Tibial artery (tissue), 4 donors: Measurements from ENCODE around the gene TTC7B.

Source experiments
- DNase-seq, 2 donors: peaks; one replicate each; pipeline ENCODE4 v3.0.0-alpha.2; 2019
- H3K27ac ChIP-seq, 2 donors: fragments of 200-600 bp; sonication (generic) in 1 of 2; 1 replicate in 1 of 2; 2 replicates in 1 of 2; pipeline ENCODE4 v1.5.1; 2018 to 2019; ENCODE audit warnings: mild to moderate bottlenecking in 1 of 2
- H3K27me3 ChIP-seq, 2 donors: fragments of 200-600 bp; sonication (generic) in 1 of 2; one replicate each; pipeline versions ENCODE4 v1.5.1 to v1.6.0; 2016 to 2019
- H3K36me3 ChIP-seq, 3 donors: fragments of 200-600 bp; sonication (generic) in 2 of 3; one replicate each; pipeline ENCODE4 v1.5.1; 2016 to 2019; ENCODE audit warnings: mild to moderate bottlenecking in 2 of 3
- H3K4me1 ChIP-seq, 4 donors: fragments of 200-600 bp; sonication (generic) in 2 of 4; 1 replicate in 3 of 4; 2 replicates in 1 of 4; pipeline ENCODE4 v1.5.1; 2016 to 2019
- H3K4me3 ChIP-seq, 2 donors: fragments of 200-600 bp; sonication (generic) in 1 of 2; 1 replicate in 1 of 2; 2 replicates in 1 of 2; pipeline ENCODE4 v1.5.1; 2018 to 2019; ENCODE audit warnings: mild to moderate bottlenecking in 2 of 2
- H3K9me3 ChIP-seq, 3 donors: fragments of 200-600 bp; sonication (generic) in 1 of 3; one replicate each; pipeline ENCODE4 v1.5.1; 2016 to 2019
- CTCF ChIP-seq, 2 experiments: fragments of 200-600 bp in 1 of 2; fragments of 450-650 bp in 1 of 2; IDR thresholded peaks; one replicate each; pipeline ENCODE4 v1.5.1; 2017 to 2019; ENCODE audit warnings: antibody characterized with exemption in 2 of 2, mild to moderate bottlenecking in 1 of 2, moderate library complexity in 1 of 2
- intact Hi-C: fragments of 100-400 bp; cut with DNase I; formaldehyde crosslinking; loops from one replicate; pipeline ENCODE4 v1.15.0; 2023; ENCODE audit warnings: low total_unique reads

Gene TTC7B

GRCh38 chr14:90498198-90498597 is 318.0 kb downstream of the TTC7B start:
- H3K4me3 ChIP-seq = no peak overlapping the region
- intact Hi-C loops = no loop called here
- no peak for TF ChIP-seq CTCF (IDR thresholded peaks at IDR 0.05)
- H3K27ac ChIP-seq = no peak overlapping the region
- no peak for DNase-seq
- H3K9me3 ChIP-seq = no peaks in the 10 kb centered on the region
- no peaks in the 10 kb centered on the region for H3K36me3 ChIP-seq
- H3K4me1 ChIP-seq = no peaks in the 10 kb centered on the region
- H3K27me3 ChIP-seq = no peaks in the 10 kb centered on the region

GRCh38 chr14:90496379-90496778 is 319.9 kb downstream of the TTC7B start:
- no peak overlapping the region for H3K4me3 ChIP-seq
- H3K9me3 ChIP-seq = no peaks in the 10 kb centered on the region
- H3K36me3 ChIP-seq = no peaks in the 10 kb centered on the region
- no peaks in the 10 kb centered on the region for H3K27me3 ChIP-seq
- no peak overlapping the region for H3K27ac ChIP-seq
- peaks cover 0 to 11% (median 8%) of the 10 kb centered on the region in 4 donors for H3K4me1 ChIP-seq
- intact Hi-C loops = no loop called here
- DNase-seq = peak in 1 of 2 donors; percentile 38
- no peak for TF ChIP-seq CTCF (IDR thresholded peaks at IDR 0.05)

- intact Hi-C loops = no loop called here
- TF ChIP-seq CTCF (IDR thresholded peaks at IDR 0.05) = no peak
- no peaks in the 10 kb centered on the region for H3K36me3 ChIP-seq
- no peak overlapping the region for H3K4me3 ChIP-seq
- H3K4me1 ChIP-seq = peaks cover 0 to 18% (median 16%) of the 10 kb centered on the region in 4 donors
- peak in 1 of 2 donors; percentile 66 for DNase-seq
- no peaks in the 10 kb centered on the region for H3K9me3 ChIP-seq
- H3K27me3 ChIP-seq = no peaks in the 10 kb centered on the region
- H3K27ac ChIP-seq = no peak overlapping the region
These were observed 320.6 kb downstream of the TTC7B start for GRCh38 chr14:90495357-90496276.

- peak in 1 of 2 donors; percentile 50 for DNase-seq
- H3K9me3 ChIP-seq = no peaks in the 10 kb centered on the region
- intact Hi-C loops = no loop called here
- H3K27me3 ChIP-seq = no peaks in the 10 kb centered on the region
- no peak overlapping the region for H3K4me3 ChIP-seq
- peak overlapping the region in 1 of 2 donors; percentile 42 for H3K27ac ChIP-seq
- no peaks in the 10 kb centered on the region for H3K36me3 ChIP-seq
- TF ChIP-seq CTCF (IDR thresholded peaks at IDR 0.05) = no peak
- H3K4me1 ChIP-seq = peaks cover 0 to 26% (median 21%) of the 10 kb centered on the region in 4 donors
These were observed 324.2 kb downstream of the TTC7B start for GRCh38 chr14:90491911-90492531.

GRCh38 chr14:90491221-90491885 is 324.9 kb downstream of the TTC7B start:
- Histone ChIP-seq H3K36me3 (no peaks in the 10 kb centered on the region), H3K27me3 (no peaks in the 10 kb centered on the region), H3K4me3 (no peak overlapping the region), H3K27ac (peak overlapping the region; percentile 36 to 42), H3K9me3 (no peaks in the 10 kb centered on the region), H3K4me1 (peaks cover 0 to 26% (median 21%) of the 10 kb centered on the region in 4 donors)
- DNase-seq = peak; percentile 53 to 90
- TF ChIP-seq CTCF (IDR thresholded peaks at IDR 0.05) = no peak
- intact Hi-C loops = no loop called here
